HCT116 (cell line): ENCODE data around the gene TSC2. TPM values are rescaled to one million over a fixed set of nuclear protein-coding genes. Genes with fewer than 3 reads are reported as not detected.

Experiments used
- ATAC-seq: fragments of 200-7000 bp; cut with Tn5 transposase; 2 replicates; pipeline ENCODE4 v1.9.1; 2020; ENCODE audit warnings: mild to moderate bottlenecking, moderate library complexity
- BruUV-seq: library from RNA; stranded (reverse); fragments of 400-500 nt; replicated peaks from 2 replicates; lab custom pipeline; 2021; lab: Mats Ljungman, UMichigan
- CTCF ChIA-PET: fragments of 300-600 bp; sonication (Branson Sonifier 250); formaldehyde crosslinking; loops from one replicate; lab custom pipeline; 2021; ENCODE audit warnings: antibody characterized with exemption; lab: Charles Lee
- POLR2A ChIA-PET: fragments of 300-600, 350-600 bp; sonication (Branson Sonifier 250); formaldehyde crosslinking; loops from one replicate; lab custom pipeline; 2021; ENCODE audit warnings: antibody characterized with exemption; lab: Charles Lee
- RAD21 ChIA-PET, 2 experiments: fragments of 300-600 bp; sonication (Branson Sonifier 250); formaldehyde crosslinking; loops; one replicate each; lab custom pipeline; 2023; ENCODE audit warnings: low total read pairs in 2 of 2; ENCODE audit not compliant: uncharacterized antibody in 2 of 2, unreplicated experiment in 2 of 2, low non-redundant PET in 1 of 2; lab: Charles Lee
- DNase-seq: peaks from one replicate; pipeline ENCODE4 v3.0.0-alpha.2; 2010; ENCODE audit warnings: low read depth, low spot score
- H2AFZ ChIP-seq: fragments of 200-600 bp; shearing (Covaris generic), sonication (generic); 2 replicates; pipeline ENCODE4 v1.6.1; 2017; ENCODE audit warnings: low read depth, mixed run types, mixed read lengths, antibody characterized with exemption, low read length; ENCODE audit not compliant: poor library complexity, severe bottlenecking
- H3K27ac ChIP-seq: 2 replicates; pipeline ENCODE4 v1.5.1; 2012; ENCODE audit warnings: low read depth, low read length
- H3K27me3 ChIP-seq: fragments of 200-600 bp; sonication (generic); 2 replicates; pipeline ENCODE4 v1.6.1; 2016; ENCODE audit warnings: mixed run types, low read length, mixed read lengths; ENCODE audit not compliant: insufficient read depth
- H3K36me3 ChIP-seq, 2 experiments: fragments of 200-500 bp in 1 of 2; fragments of 200-600 bp in 1 of 2; sonication (Bioruptor generic) in 1 of 2; sonication (generic) in 1 of 2; 2 replicates each; pipeline versions ENCODE4 v1.5.1 to v1.6.1; 2014 to 2016; ENCODE audit warnings: low read length in 2 of 2, inconsistent platforms in 1 of 2, mixed read lengths in 1 of 2, mixed run types in 1 of 2; ENCODE audit not compliant: insufficient read depth in 2 of 2, control insufficient read depth in 1 of 2
- H3K4me1 ChIP-seq, 2 experiments: fragments of 200-600 bp in 1 of 2; sonication (generic) in 1 of 2; 2 replicates each; pipeline versions ENCODE4 v1.5.1 to v1.6.1; 2012 to 2017; ENCODE audit warnings: low read length in 2 of 2, inconsistent platforms in 1 of 2, mild to moderate bottlenecking in 1 of 2, mixed read lengths in 1 of 2, mixed run types in 1 of 2, moderate library complexity in 1 of 2; ENCODE audit not compliant: insufficient read depth in 2 of 2, control insufficient read depth in 1 of 2
- H3K4me2 ChIP-seq: fragments of 200-600 bp; sonication (generic); 2 replicates; pipeline ENCODE4 v1.6.1; 2017; ENCODE audit warnings: mixed run types, low read length, mixed read lengths
- H3K4me3 ChIP-seq, 2 experiments: fragments of 200-600 bp in 1 of 2; sonication (generic) in 1 of 2; replicated peaks in 1 of 2; 2 replicates each; pipeline ENCODE4 v1.5.1; 2011 to 2016; ENCODE audit warnings: low read length in 2 of 2, control low read depth in 1 of 2, low read depth in 1 of 2, mild to moderate bottlenecking in 1 of 2, mixed read lengths in 1 of 2, mixed run types in 1 of 2
- H3K79me2 ChIP-seq: fragments of 200-600 bp; sonication (generic); 2 replicates; pipeline ENCODE4 v1.6.1; 2017; ENCODE audit warnings: mild to moderate bottlenecking, mixed run types, low read length, moderate library complexity, mixed read lengths; ENCODE audit not compliant: insufficient read depth
- H3K9ac ChIP-seq: fragments of 200-600 bp; sonication (generic); 2 replicates; pipeline ENCODE4 v1.6.1; 2016; ENCODE audit warnings: low read length, mixed read lengths
- H3K9me2 ChIP-seq: fragments of 200-600 bp; sonication (generic), shearing (Covaris generic); 2 replicates; pipeline ENCODE4 v1.6.1; 2017; ENCODE audit warnings: mixed run types, mild to moderate bottlenecking, moderate library complexity; ENCODE audit not compliant: insufficient read depth
- H3K9me3 ChIP-seq, 2 experiments: fragments of 200-500 bp in 1 of 2; fragments of 200-600 bp in 1 of 2; sonication (Bioruptor generic) in 1 of 2; sonication (generic) in 1 of 2; 2 replicates each; pipeline ENCODE4 v1.6.1; 2014 to 2017; ENCODE audit warnings: low read length in 2 of 2, mixed read lengths in 2 of 2, inconsistent platforms in 1 of 2, low read depth in 1 of 2, mild to moderate bottlenecking in 1 of 2, mixed run types in 1 of 2, moderate library complexity in 1 of 2; ENCODE audit not compliant: control insufficient read depth in 1 of 2, insufficient read depth in 1 of 2
- H4K20me1 ChIP-seq: fragments of 200-600 bp; sonication (generic), shearing (Covaris generic); 2 replicates; pipeline ENCODE4 v1.6.1; 2017; ENCODE audit warnings: mixed run types, mild to moderate bottlenecking, moderate library complexity; ENCODE audit not compliant: insufficient read depth
- ATF3 ChIP-seq: IDR thresholded peaks from 2 replicates; pipeline ENCODE4 v1.6.1; 2012
- CBX3 ChIP-seq: IDR thresholded peaks from 2 replicates; pipeline ENCODE4 v1.6.1; 2012; ENCODE audit warnings: low read depth
- EGR1 ChIP-seq: IDR thresholded peaks from 2 replicates; pipeline ENCODE4 v1.6.1; 2012; ENCODE audit warnings: low read depth
- ELF1 ChIP-seq: IDR thresholded peaks from 2 replicates; pipeline ENCODE4 v1.6.1; 2012; ENCODE audit warnings: low read depth, borderline replicate concordance
- EZH2 ChIP-seq: fragments of 200-600 bp; sonication (generic); IDR thresholded peaks from 2 replicates; pipeline ENCODE4 v1.6.1; 2017; ENCODE audit warnings: antibody characterized with exemption, mixed run types
- EZH2phosphoT487 ChIP-seq: fragments of 200-600 bp; IDR thresholded peaks from 2 replicates; pipeline ENCODE4 v1.6.1; 2018; ENCODE audit warnings: antibody characterized with exemption, borderline replicate concordance
- JUND ChIP-seq: IDR thresholded peaks from 2 replicates; pipeline ENCODE4 v1.6.1; 2012
- POLR2A ChIP-seq: IDR thresholded peaks from 2 replicates; pipeline ENCODE4 v1.7.0; 2011; ENCODE audit warnings: borderline replicate concordance; ENCODE audit not compliant: insufficient read depth, insufficient read length; ENCODE audit errors: extremely low read depth
- SIN3A ChIP-seq: IDR thresholded peaks from 2 replicates; pipeline ENCODE4 v1.6.1; 2012; ENCODE audit warnings: low read depth
- SP1 ChIP-seq: IDR thresholded peaks from 2 replicates; pipeline ENCODE4 v1.6.1; 2012; ENCODE audit warnings: low read depth
- SRF ChIP-seq: IDR thresholded peaks from 2 replicates; pipeline ENCODE4 v1.6.1; 2012; ENCODE audit warnings: low read depth
- TCF7L2 ChIP-seq: IDR thresholded peaks from 2 replicates; pipeline ENCODE4 v1.7.0; 2011; ENCODE audit warnings: borderline replicate concordance, inconsistent platforms; ENCODE audit not compliant: insufficient read depth, insufficient read length; ENCODE audit errors: extremely low read depth
- YY1 ChIP-seq: IDR thresholded peaks from 2 replicates; pipeline ENCODE4 v1.6.1; 2011; ENCODE audit warnings: low read length, low read depth, moderate library complexity, mild to moderate bottlenecking; ENCODE audit not compliant: insufficient replicate concordance; ENCODE audit errors: extremely low read depth
- ZFX ChIP-seq: fragments of 450-650 bp; IDR thresholded peaks from 2 replicates; pipeline ENCODE4 v1.6.1; 2017
- intact Hi-C: fragments of 100-400 bp; cut with micrococcal nuclease; formaldehyde crosslinking; loops from 2 replicates; pipeline ENCODE4 v1.10.0; 2022
- total RNA-seq: library from RNA; stranded (reverse); gene quantifications from one replicate; pipeline ENCODE4 v1.2.1, GENCODE V29; 2021; ENCODE audit not compliant: unreplicated experiment
- TF ChIP-seq, protein P1 (sequence below): IDR thresholded peaks from 2 replicates; pipeline ENCODE4 v1.6.1; 2012; ENCODE audit warnings: low read depth
- TF ChIP-seq, protein P2 (sequence below): IDR thresholded peaks from 2 replicates; pipeline ENCODE4 v1.6.1; 2012
- TF ChIP-seq, protein P3 (sequence below), 3 experiments: fragments of 200-600 bp in 1 of 3; sonication (generic) in 1 of 3; IDR thresholded peaks in 2 of 3; conservative IDR thresholded peaks in 1 of 3; 2 replicates each; pipeline ENCODE4 v1.5.1; 2012 to 2017; ENCODE audit warnings: low read depth in 2 of 3, low read length in 2 of 3, antibody characterized with exemption in 1 of 3, borderline replicate concordance in 1 of 3, control low read depth in 1 of 3, mild to moderate bottlenecking in 1 of 3, mixed read lengths in 1 of 3, mixed run types in 1 of 3, moderate library complexity in 1 of 3; ENCODE audit not compliant: insufficient read depth in 1 of 3

The TSC2 gene
- total RNA-seq, 1 experiment from 2014 or later: 74.1 TPM

DNA sequence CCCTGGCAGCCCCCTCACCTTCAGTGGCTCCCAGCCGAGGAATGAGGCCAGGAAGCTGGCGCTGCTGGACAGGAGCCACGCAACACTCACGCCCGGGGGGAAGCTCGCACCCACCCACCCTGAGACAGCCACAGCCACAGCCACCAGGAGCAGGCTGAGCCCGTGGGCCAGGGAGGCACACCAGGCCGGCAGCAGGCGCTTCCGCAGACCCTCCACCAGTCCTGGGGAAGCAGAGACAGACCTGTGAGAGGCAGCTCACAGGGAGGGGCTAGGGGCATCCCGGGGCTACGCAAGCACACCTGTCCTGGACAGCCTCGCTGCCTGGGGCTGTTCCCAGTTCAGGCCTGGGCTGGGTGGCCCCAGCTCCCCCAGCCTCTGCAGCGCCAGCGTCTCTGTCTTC, 46.0 kb downstream of the TSC2 start:
- H2AFZ ChIP-seq: no peak overlapping the region
- H3K36me3 ChIP-seq: peaks cover 8 to 19% of the 10 kb centered on the region in 2 experiments; a peak in 3 of 4 replicates
- ATAC-seq: no peak
- BruUV-seq: no TSS peak
- no peaks in the 10 kb centered on the region for H3K27me3 ChIP-seq
- no peak overlapping the region for H3K4me3 ChIP-seq
- no peaks in the 10 kb centered on the region for H3K9me3 ChIP-seq
- H3K79me2 ChIP-seq: no peaks in the 10 kb centered on the region
- TF ChIP-seq EZH2 (no peak), EGR1 (no peak), SRF (no peak), JUND (no peak), ELF1 (no peak)
- no peak overlapping the region for H3K4me2 ChIP-seq
- H3K4me1 ChIP-seq: peaks cover 9 to 29% of the 10 kb centered on the region in 2 experiments
- ChIA-PET POLR2A (no interaction called here), CTCF (no interaction called here), RAD21 (no interaction called here)
- H3K9me2 ChIP-seq: no peaks in the 10 kb centered on the region
- no peak for DNase-seq
- no peak overlapping the region for H3K9ac ChIP-seq
- intact Hi-C loops: no loop called here
- no peaks in the 10 kb centered on the region for H4K20me1 ChIP-seq
- H3K27ac ChIP-seq: no peak overlapping the region

GRCh38 chr16:2095315-2095853, 47.6 kb downstream of the TSC2 start:
- intact Hi-C loops: no loop called here
- DNase-seq (no peak), ATAC-seq (no peak)
- Histone ChIP-seq H3K79me2 (no peaks in the 10 kb centered on the region), H3K9ac (no peak overlapping the region), H3K4me2 (no peak overlapping the region), H2AFZ (no peak overlapping the region), H3K27me3 (no peaks in the 10 kb centered on the region), H3K9me3 (no peaks in the 10 kb centered on the region), H3K27ac (no peak overlapping the region), H3K36me3 (peaks cover 6 to 10% of the 10 kb centered on the region in 2 experiments; a peak in 3 of 4 replicates), H3K4me1 (peaks cover 8 to 24% of the 10 kb centered on the region in 2 experiments), H3K9me2 (no peaks in the 10 kb centered on the region), H4K20me1 (no peaks in the 10 kb centered on the region), H3K4me3 (no peak overlapping the region)
- ChIA-PET CTCF (no interaction called here), RAD21 (no interaction called here), POLR2A (no interaction called here)
- BruUV-seq: no TSS peak
- TF ChIP-seq, protein P1, sequence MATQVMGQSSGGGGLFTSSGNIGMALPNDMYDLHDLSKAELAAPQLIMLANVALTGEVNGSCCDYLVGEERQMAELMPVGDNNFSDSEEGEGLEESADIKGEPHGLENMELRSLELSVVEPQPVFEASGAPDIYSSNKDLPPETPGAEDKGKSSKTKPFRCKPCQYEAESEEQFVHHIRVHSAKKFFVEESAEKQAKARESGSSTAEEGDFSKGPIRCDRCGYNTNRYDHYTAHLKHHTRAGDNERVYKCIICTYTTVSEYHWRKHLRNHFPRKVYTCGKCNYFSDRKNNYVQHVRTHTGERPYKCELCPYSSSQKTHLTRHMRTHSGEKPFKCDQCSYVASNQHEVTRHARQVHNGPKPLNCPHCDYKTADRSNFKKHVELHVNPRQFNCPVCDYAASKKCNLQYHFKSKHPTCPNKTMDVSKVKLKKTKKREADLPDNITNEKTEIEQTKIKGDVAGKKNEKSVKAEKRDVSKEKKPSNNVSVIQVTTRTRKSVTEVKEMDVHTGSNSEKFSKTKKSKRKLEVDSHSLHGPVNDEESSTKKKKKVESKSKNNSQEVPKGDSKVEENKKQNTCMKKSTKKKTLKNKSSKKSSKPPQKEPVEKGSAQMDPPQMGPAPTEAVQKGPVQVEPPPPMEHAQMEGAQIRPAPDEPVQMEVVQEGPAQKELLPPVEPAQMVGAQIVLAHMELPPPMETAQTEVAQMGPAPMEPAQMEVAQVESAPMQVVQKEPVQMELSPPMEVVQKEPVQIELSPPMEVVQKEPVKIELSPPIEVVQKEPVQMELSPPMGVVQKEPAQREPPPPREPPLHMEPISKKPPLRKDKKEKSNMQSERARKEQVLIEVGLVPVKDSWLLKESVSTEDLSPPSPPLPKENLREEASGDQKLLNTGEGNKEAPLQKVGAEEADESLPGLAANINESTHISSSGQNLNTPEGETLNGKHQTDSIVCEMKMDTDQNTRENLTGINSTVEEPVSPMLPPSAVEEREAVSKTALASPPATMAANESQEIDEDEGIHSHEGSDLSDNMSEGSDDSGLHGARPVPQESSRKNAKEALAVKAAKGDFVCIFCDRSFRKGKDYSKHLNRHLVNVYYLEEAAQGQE: no peak
- TF ChIP-seq YY1 (no peak), EZH2phosphoT487 (no peak), CBX3 (no peak), ELF1 (no peak), ZFX (no peak), SIN3A (no peak), ATF3 (no peak), SP1 (no peak), POLR2A (no peak), TCF7L2 (no peak)
- TF ChIP-seq, protein P2, sequence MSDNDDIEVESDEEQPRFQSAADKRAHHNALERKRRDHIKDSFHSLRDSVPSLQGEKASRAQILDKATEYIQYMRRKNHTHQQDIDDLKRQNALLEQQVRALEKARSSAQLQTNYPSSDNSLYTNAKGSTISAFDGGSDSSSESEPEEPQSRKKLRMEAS: no peak
- TF ChIP-seq, protein P3, sequence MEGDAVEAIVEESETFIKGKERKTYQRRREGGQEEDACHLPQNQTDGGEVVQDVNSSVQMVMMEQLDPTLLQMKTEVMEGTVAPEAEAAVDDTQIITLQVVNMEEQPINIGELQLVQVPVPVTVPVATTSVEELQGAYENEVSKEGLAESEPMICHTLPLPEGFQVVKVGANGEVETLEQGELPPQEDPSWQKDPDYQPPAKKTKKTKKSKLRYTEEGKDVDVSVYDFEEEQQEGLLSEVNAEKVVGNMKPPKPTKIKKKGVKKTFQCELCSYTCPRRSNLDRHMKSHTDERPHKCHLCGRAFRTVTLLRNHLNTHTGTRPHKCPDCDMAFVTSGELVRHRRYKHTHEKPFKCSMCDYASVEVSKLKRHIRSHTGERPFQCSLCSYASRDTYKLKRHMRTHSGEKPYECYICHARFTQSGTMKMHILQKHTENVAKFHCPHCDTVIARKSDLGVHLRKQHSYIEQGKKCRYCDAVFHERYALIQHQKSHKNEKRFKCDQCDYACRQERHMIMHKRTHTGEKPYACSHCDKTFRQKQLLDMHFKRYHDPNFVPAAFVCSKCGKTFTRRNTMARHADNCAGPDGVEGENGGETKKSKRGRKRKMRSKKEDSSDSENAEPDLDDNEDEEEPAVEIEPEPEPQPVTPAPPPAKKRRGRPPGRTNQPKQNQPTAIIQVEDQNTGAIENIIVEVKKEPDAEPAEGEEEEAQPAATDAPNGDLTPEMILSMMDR (IDR thresholded peaks at IDR 0.05 in 2 of 3, conservative IDR thresholded peaks at IDR 0.05 in 1 of 3; ENCODE audit: borderline replicate concordance in 1 of 3, insufficient read depth in 1 of 3, low read depth in 2 of 3, low read length in 2 of 3): no peak
